ENCODE data around the gene CREB3L1.
A peak's percentile ranks its signal among the peaks of the same experiment; 100 is the strongest.

CREB3L1 gene

DNA sequence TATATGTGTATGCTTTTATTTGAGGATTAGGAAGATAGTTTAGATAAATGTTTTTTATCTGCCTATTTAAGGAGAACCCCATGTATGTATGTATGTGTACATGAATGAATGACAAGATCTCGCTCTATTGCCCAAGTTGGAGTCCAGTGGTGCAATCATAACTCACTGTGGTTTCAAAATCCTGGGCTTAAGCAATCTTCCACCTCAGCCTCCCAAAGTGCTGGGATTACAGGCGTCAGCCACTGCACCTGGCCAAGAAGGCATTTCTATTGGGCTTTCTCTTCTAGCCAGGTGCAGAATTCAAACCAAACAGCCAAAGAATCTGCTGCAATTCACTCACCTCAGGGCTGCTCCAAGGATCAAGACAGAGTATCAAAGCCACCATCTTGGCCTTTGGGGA, 44.3 kb downstream of the CREB3L1 start:
- no peak for TF ChIP-seq NFIC (IDR thresholded peaks at IDR 0.05)
- no peak for TF ChIP-seq TAF1 (IDR thresholded peaks at IDR 0.05; ENCODE audit: low read depth)
- TF ChIP-seq EP300 (IDR thresholded peaks at IDR 0.05; ENCODE audit: borderline replicate concordance), result no peak
- TF ChIP-seq FOXM1 (IDR thresholded peaks at IDR 0.05; ENCODE audit: borderline replicate concordance, low read depth), result no peak
- TF ChIP-seq YY1 (IDR thresholded peaks at IDR 0.05; ENCODE audit: low read depth), result no peak
- TF ChIP-seq ZBTB7A (IDR thresholded peaks at IDR 0.05; ENCODE audit: low read depth), result no peak

DNA sequence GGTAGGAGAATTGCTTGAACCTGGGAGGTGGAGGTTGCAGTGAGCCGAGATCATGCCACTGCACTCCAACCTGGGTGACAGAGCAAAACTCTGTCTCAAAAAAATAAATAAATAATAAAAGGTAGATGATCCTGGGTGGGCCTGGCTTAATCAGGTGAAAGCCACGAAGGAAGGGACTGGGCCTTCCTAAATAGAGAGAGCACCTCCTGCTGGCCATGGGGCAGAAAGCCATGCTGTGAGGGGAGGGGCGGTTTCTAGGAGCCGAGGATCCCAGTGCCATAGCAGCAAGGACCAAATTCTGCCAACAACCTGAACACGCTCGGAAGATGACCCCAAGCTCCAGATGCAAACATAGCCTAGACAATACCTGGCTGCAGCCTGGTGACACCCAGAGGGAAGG, 45.3 kb downstream of the CREB3L1 start:
- peak; percentile 31; the same call in 1 of the 2 replicates for TF ChIP-seq RAD21 (IDR thresholded peaks at IDR 0.05; ENCODE audit: low read depth)
- no peak for TF ChIP-seq CREB1 (IDR thresholded peaks at IDR 0.05; ENCODE audit: low read depth)
- no peak for TF ChIP-seq FOXM1 (IDR thresholded peaks at IDR 0.05; ENCODE audit: borderline replicate concordance, low read depth)
- TF ChIP-seq TCF12 (IDR thresholded peaks at IDR 0.05; ENCODE audit: low read depth), result no peak
- no peak for TF ChIP-seq EGR1 (IDR thresholded peaks at IDR 0.05)
- TF ChIP-seq TAF1 (IDR thresholded peaks at IDR 0.05; ENCODE audit: low read depth), result no peak

DNA sequence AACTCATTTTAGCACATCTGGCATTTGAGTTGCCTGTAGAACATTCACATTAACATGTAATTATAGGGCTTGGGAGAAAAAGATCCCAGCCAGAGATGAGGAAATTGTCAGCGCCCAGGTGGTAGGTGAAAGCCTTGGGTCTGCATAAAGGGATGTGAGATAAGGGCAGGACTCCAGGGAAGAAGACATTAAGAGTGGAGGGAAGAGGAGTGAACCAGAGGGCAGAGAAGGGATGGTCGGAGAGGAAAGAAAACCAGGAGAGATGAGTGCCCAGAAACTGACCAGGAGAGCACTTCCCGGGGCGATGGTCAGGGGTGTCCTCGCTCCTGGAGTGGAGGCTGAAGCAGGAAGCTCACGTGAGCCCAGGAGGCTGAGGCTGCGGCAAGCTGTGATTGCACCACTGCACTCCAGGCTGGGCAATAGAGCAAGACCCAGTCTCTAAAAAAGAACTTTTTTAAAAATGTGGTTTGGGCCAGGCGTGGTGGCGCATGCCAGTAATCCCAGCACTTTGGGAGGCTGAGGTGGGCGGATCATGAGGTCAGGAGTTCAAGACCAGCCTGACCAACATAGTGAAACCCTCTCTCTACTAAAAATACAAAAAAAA, 49.5 kb downstream of the CREB3L1 start:
- TF ChIP-seq EP300 (IDR thresholded peaks at IDR 0.05; ENCODE audit: borderline replicate concordance) (no peak), CREB1 (IDR thresholded peaks at IDR 0.05; ENCODE audit: low read depth) (no peak), TEAD4 (IDR thresholded peaks at IDR 0.05) (no peak), CEBPB (IDR thresholded peaks at IDR 0.05) (no peak), EGR1 (IDR thresholded peaks at IDR 0.05) (no peak), NFIC (IDR thresholded peaks at IDR 0.05) (no peak), TAF1 (IDR thresholded peaks at IDR 0.05; ENCODE audit: low read depth) (no peak), RAD21 (IDR thresholded peaks at IDR 0.05; ENCODE audit: low read depth) (no peak), TCF12 (IDR thresholded peaks at IDR 0.05; ENCODE audit: low read depth) (no peak), FOXM1 (IDR thresholded peaks at IDR 0.05; ENCODE audit: borderline replicate concordance, low read depth) (no peak), ZBTB7A (IDR thresholded peaks at IDR 0.05; ENCODE audit: low read depth) (no peak), YY1 (IDR thresholded peaks at IDR 0.05; ENCODE audit: low read depth) (no peak)
- TF ChIP-seq, protein P1, sequence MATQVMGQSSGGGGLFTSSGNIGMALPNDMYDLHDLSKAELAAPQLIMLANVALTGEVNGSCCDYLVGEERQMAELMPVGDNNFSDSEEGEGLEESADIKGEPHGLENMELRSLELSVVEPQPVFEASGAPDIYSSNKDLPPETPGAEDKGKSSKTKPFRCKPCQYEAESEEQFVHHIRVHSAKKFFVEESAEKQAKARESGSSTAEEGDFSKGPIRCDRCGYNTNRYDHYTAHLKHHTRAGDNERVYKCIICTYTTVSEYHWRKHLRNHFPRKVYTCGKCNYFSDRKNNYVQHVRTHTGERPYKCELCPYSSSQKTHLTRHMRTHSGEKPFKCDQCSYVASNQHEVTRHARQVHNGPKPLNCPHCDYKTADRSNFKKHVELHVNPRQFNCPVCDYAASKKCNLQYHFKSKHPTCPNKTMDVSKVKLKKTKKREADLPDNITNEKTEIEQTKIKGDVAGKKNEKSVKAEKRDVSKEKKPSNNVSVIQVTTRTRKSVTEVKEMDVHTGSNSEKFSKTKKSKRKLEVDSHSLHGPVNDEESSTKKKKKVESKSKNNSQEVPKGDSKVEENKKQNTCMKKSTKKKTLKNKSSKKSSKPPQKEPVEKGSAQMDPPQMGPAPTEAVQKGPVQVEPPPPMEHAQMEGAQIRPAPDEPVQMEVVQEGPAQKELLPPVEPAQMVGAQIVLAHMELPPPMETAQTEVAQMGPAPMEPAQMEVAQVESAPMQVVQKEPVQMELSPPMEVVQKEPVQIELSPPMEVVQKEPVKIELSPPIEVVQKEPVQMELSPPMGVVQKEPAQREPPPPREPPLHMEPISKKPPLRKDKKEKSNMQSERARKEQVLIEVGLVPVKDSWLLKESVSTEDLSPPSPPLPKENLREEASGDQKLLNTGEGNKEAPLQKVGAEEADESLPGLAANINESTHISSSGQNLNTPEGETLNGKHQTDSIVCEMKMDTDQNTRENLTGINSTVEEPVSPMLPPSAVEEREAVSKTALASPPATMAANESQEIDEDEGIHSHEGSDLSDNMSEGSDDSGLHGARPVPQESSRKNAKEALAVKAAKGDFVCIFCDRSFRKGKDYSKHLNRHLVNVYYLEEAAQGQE (IDR thresholded peaks at IDR 0.05; ENCODE audit: low read depth), result no peak
- TF ChIP-seq, protein P2, sequence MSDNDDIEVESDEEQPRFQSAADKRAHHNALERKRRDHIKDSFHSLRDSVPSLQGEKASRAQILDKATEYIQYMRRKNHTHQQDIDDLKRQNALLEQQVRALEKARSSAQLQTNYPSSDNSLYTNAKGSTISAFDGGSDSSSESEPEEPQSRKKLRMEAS (IDR thresholded peaks at IDR 0.05), result no peak
- TF ChIP-seq, protein P3, sequence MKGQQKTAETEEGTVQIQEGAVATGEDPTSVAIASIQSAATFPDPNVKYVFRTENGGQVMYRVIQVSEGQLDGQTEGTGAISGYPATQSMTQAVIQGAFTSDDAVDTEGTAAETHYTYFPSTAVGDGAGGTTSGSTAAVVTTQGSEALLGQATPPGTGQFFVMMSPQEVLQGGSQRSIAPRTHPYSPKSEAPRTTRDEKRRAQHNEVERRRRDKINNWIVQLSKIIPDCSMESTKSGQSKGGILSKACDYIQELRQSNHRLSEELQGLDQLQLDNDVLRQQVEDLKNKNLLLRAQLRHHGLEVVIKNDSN (IDR thresholded peaks at IDR 0.05), result no peak

DNA sequence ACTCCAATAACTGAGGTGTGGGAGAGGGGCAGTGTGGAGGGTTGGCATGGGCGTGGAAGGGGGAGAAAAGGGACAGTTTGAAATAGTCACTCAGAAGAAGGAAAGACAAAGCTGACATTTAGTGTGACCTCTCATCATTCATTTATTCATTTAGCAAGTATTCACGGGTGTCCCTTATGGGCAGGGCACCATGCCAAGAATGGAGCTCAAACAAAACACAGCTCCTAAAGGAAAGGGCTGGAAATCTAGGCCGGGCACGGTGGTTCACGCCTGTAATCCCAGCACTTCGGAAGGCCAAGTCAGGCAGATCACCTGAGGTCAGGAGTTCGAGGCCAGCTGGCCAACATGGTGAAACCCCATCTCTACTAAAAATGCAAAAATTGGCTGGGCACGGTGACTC, 50.4 kb downstream of the CREB3L1 start:
- TF ChIP-seq NFIC (IDR thresholded peaks at IDR 0.05), result no peak
- TF ChIP-seq CEBPB (IDR thresholded peaks at IDR 0.05), result no peak
- TF ChIP-seq TAF1 (IDR thresholded peaks at IDR 0.05; ENCODE audit: low read depth), result no peak
- TF ChIP-seq, protein P2 (IDR thresholded peaks at IDR 0.05), result no peak
- no peak for TF ChIP-seq ZBTB7A (IDR thresholded peaks at IDR 0.05; ENCODE audit: low read depth)
- TF ChIP-seq, protein P3 (IDR thresholded peaks at IDR 0.05), result no peak
- no peak for TF ChIP-seq YY1 (IDR thresholded peaks at IDR 0.05; ENCODE audit: low read depth)
- TF ChIP-seq RAD21 (IDR thresholded peaks at IDR 0.05; ENCODE audit: low read depth), result no peak
- TF ChIP-seq EP300 (IDR thresholded peaks at IDR 0.05; ENCODE audit: borderline replicate concordance), result no peak
- TF ChIP-seq, protein P1 (IDR thresholded peaks at IDR 0.05; ENCODE audit: low read depth), result no peak
- no peak for TF ChIP-seq EGR1 (IDR thresholded peaks at IDR 0.05)
- no peak for TF ChIP-seq CREB1 (IDR thresholded peaks at IDR 0.05; ENCODE audit: low read depth)
- no peak for TF ChIP-seq TEAD4 (IDR thresholded peaks at IDR 0.05)
- TF ChIP-seq TCF12 (IDR thresholded peaks at IDR 0.05; ENCODE audit: low read depth), result no peak
- no peak for TF ChIP-seq FOXM1 (IDR thresholded peaks at IDR 0.05; ENCODE audit: borderline replicate concordance, low read depth)

DNA sequence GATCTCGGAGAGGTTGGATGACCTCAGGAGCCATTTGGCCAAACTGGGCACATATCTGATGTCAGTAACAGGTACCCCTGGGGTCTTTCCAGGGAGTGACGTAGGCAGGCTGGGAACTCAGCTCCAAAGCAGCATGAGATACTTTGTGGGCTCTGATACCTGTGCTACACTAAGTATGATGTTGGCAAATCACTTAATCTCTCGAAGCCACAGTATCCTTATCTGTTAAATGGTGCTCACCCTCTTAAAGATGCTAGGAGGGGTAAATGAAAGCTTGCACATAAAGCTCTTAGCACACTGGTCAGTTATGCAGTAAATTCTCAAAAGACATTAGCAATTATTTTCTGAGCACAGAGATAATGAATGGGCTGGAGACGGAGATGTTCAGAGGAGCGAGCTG, 52.7 kb downstream of the CREB3L1 start:
- TF ChIP-seq, protein P3 (IDR thresholded peaks at IDR 0.05), result no peak
- TF ChIP-seq TEAD4 (IDR thresholded peaks at IDR 0.05), result no peak
- TF ChIP-seq EP300 (IDR thresholded peaks at IDR 0.05; ENCODE audit: borderline replicate concordance), result no peak
- TF ChIP-seq FOXM1 (IDR thresholded peaks at IDR 0.05; ENCODE audit: borderline replicate concordance, low read depth), result no peak
- TF ChIP-seq EGR1 (IDR thresholded peaks at IDR 0.05), result no peak
- TF ChIP-seq NFIC (IDR thresholded peaks at IDR 0.05), result no peak
- TF ChIP-seq, protein P1 (IDR thresholded peaks at IDR 0.05; ENCODE audit: low read depth), result no peak
- TF ChIP-seq, protein P2 (IDR thresholded peaks at IDR 0.05), result no peak
- no peak for TF ChIP-seq TCF12 (IDR thresholded peaks at IDR 0.05; ENCODE audit: low read depth)
- TF ChIP-seq CREB1 (IDR thresholded peaks at IDR 0.05; ENCODE audit: low read depth), result no peak
- no peak for TF ChIP-seq YY1 (IDR thresholded peaks at IDR 0.05; ENCODE audit: low read depth)
- TF ChIP-seq TAF1 (IDR thresholded peaks at IDR 0.05; ENCODE audit: low read depth), result no peak
- no peak for TF ChIP-seq RAD21 (IDR thresholded peaks at IDR 0.05; ENCODE audit: low read depth)
- no peak for TF ChIP-seq CEBPB (IDR thresholded peaks at IDR 0.05)
- TF ChIP-seq ZBTB7A (IDR thresholded peaks at IDR 0.05; ENCODE audit: low read depth), result no peak
